Measurements from ENCODE around the gene GLI3. TPM values are rescaled to one million over a fixed set of nuclear protein-coding genes. Genes with fewer than 3 reads are reported as not detected.

The GLI3 gene
- total and polyA plus RNA-seq, 10 donors, result 0.17 to 9.2 (median 1.8) TPM

- no peak for TF ChIP-seq POLR2AphosphoS5 (IDR thresholded peaks at IDR 0.05)
- TF ChIP-seq CTCF (IDR thresholded peaks at IDR 0.05 in 8 of 11, conservative IDR thresholded peaks at IDR 0.05 in 3 of 11), result no peak
- no peak for TF ChIP-seq POLR2A (IDR thresholded peaks at IDR 0.05)
- WGBS, 5 donors, result 81 to 92% (median 87%) methylated on average over 6 of the region's 6 CpGs
- Histone ChIP-seq H3K4me1 (peaks cover 0 to 10% (median 0%) of the 10 kb centered on the region in 6 donors), H3K9me3 (no peaks in the 10 kb centered on the region), H3K4me3 (no peak overlapping the region), H3K27ac (no peak overlapping the region), H3K36me3 (no peaks in the 10 kb centered on the region), H3K27me3 (replicated peaks in 1 of 7) (no peaks in the 10 kb centered on the region)
- no peak for DNase-seq
- intact Hi-C loops (cut with DNase I; ENCODE audit: low total_unique reads), result no loop called here
Observed at GRCh38 chr7:41999736-42000283, 237.2 kb downstream of the GLI3 start.

GRCh38 chr7:41998041-41998440 lies 239.0 kb downstream of the GLI3 start:
- 78 to 92% (median 87%) methylated on average over 2 of the region's 2 CpGs for WGBS, 5 donors

GRCh38 chr7:41997151-41997550 lies 239.9 kb downstream of the GLI3 start:
- no peaks in the 10 kb centered on the region for H3K36me3 ChIP-seq
- no peak for DNase-seq
- H3K27me3 ChIP-seq (replicated peaks in 1 of 7), result no peaks in the 10 kb centered on the region
- no peak overlapping the region for H3K27ac ChIP-seq
- TF ChIP-seq POLR2A (IDR thresholded peaks at IDR 0.05) (no peak), POLR2AphosphoS5 (IDR thresholded peaks at IDR 0.05) (no peak), CTCF (IDR thresholded peaks at IDR 0.05 in 8 of 11, conservative IDR thresholded peaks at IDR 0.05 in 3 of 11) (no peak)
- H3K9me3 ChIP-seq, result no peaks in the 10 kb centered on the region
- H3K4me3 ChIP-seq, result no peak overlapping the region
- intact Hi-C loops (cut with DNase I; ENCODE audit: low total_unique reads), result no loop called here
- peaks cover 0 to 16% (median 4%) of the 10 kb centered on the region in 6 donors for H3K4me1 ChIP-seq
- WGBS, 5 donors, result 90 to 96% (median 95%) methylated on average over 2 of the region's 2 CpGs

More at GRCh38 chr7:41998041-41998440, 239.0 kb downstream of the GLI3 start:
- H3K27me3 ChIP-seq (replicated peaks in 1 of 7), result no peaks in the 10 kb centered on the region
- no peak overlapping the region for H3K4me3 ChIP-seq
- H3K36me3 ChIP-seq, result no peaks in the 10 kb centered on the region
- peaks cover 0 to 14% (median 2%) of the 10 kb centered on the region in 6 donors for H3K4me1 ChIP-seq
- no peak for DNase-seq
- no peak for TF ChIP-seq CTCF (IDR thresholded peaks at IDR 0.05 in 8 of 11, conservative IDR thresholded peaks at IDR 0.05 in 3 of 11)
- no peak for TF ChIP-seq POLR2A (IDR thresholded peaks at IDR 0.05)
- no peak for TF ChIP-seq POLR2AphosphoS5 (IDR thresholded peaks at IDR 0.05)
- intact Hi-C loops (cut with DNase I; ENCODE audit: low total_unique reads), result no loop called here
- no peak overlapping the region for H3K27ac ChIP-seq
- no peaks in the 10 kb centered on the region for H3K9me3 ChIP-seq

- TF ChIP-seq POLR2A (IDR thresholded peaks at IDR 0.05) (no peak), CTCF (IDR thresholded peaks at IDR 0.05 in 8 of 11, conservative IDR thresholded peaks at IDR 0.05 in 3 of 11) (no peak), POLR2AphosphoS5 (IDR thresholded peaks at IDR 0.05) (no peak)
- H3K4me1 ChIP-seq, result peaks cover 0 to 16% (median 4%) of the 10 kb centered on the region in 6 donors
- intact Hi-C loops (cut with DNase I; ENCODE audit: low total_unique reads), result no loop called here
- no peak overlapping the region for H3K27ac ChIP-seq
- H3K36me3 ChIP-seq, result no peaks in the 10 kb centered on the region
- DNase-seq, result no peak
- WGBS, 5 donors, result 66 to 76% (median 69%) methylated on average over 4 of the region's 4 CpGs
- H3K27me3 ChIP-seq (replicated peaks in 1 of 7), result no peaks in the 10 kb centered on the region
- no peak overlapping the region for H3K4me3 ChIP-seq
- no peaks in the 10 kb centered on the region for H3K9me3 ChIP-seq
Observed at GRCh38 chr7:41996381-41997035, 240.5 kb downstream of the GLI3 start.

All from spleen (tissue), 11 donors.